B cell (primary cell): ENCODE measurements around the gene PPP1R12C. TPM values are rescaled to one million over a fixed set of nuclear protein-coding genes. Genes with fewer than 3 reads are reported as not detected.

Experiments used
- ATAC-seq: fragments of 200-7000 bp; cut with Tn5 transposase; one replicate; pipeline ENCODE4 v1.10.0; 2021; ENCODE audit warnings: low read depth, mild to moderate bottlenecking, moderate number of reproducible peaks, moderate library complexity
- CTCF ChIA-PET: fragments of 350-600 bp; sonication (Branson Sonifier 250); formaldehyde crosslinking; loops from one replicate; lab custom pipeline; 2021; ENCODE audit warnings: antibody characterized with exemption, inconsistent platforms; lab: Charles Lee
- POLR2A ChIA-PET: fragments of 350-600 bp; sonication (Branson Sonifier 250); formaldehyde crosslinking; loops from one replicate; lab custom pipeline; 2021; ENCODE audit warnings: antibody characterized with exemption; lab: Charles Lee
- DNase-seq: peaks from one replicate; pipeline ENCODE4 v3.0.0; 2013
- H2AFZ ChIP-seq: 2 replicates; pipeline ENCODE4 v1.6.1; 2012; ENCODE audit warnings: mild to moderate bottlenecking, low read depth, low read length; ENCODE audit not compliant: insufficient read depth, poor library complexity, severe bottlenecking
- H3K27ac ChIP-seq, 2 donors: 1 replicate in 1 of 2; 2 replicates in 1 of 2; pipeline ENCODE4 v1.5.1; 2012 to 2013; ENCODE audit warnings: low read length in 2 of 2, mild to moderate bottlenecking in 2 of 2, moderate library complexity in 1 of 2
- H3K27me3 ChIP-seq, 4 experiments: fragments of 200-600 bp in 1 of 4; sonication (generic) in 1 of 4; replicated peaks in 1 of 4; 1 replicate in 2 of 4; 2 replicates in 2 of 4; pipeline versions ENCODE4 v1.6.1 to v1.7.0; 2013 to 2016; ENCODE audit warnings: low read length in 3 of 4, mild to moderate bottlenecking in 2 of 4, mixed read lengths in 1 of 4, moderate library complexity in 1 of 4; ENCODE audit not compliant: insufficient read depth in 4 of 4, control insufficient read depth in 3 of 4; ENCODE audit errors: control extremely low read depth in 1 of 4
- H3K36me3 ChIP-seq, 2 experiments: replicated peaks in 1 of 2; 1 replicate in 1 of 2; 2 replicates in 1 of 2; pipeline versions ENCODE4 v1.6.1 to v1.7.1; 2013; ENCODE audit warnings: low read length in 1 of 2; ENCODE audit not compliant: insufficient read depth in 2 of 2, control insufficient read depth in 1 of 2; ENCODE audit errors: control extremely low read depth in 1 of 2, extremely low read depth in 1 of 2
- H3K4me1 ChIP-seq, 2 donors: fragments of 200-600 bp in 1 of 2; sonication (generic) in 1 of 2; 1 replicate in 1 of 2; 2 replicates in 1 of 2; pipeline versions ENCODE4 v1.5.1 to v1.6.1; 2013 to 2017; ENCODE audit warnings: low read length in 2 of 2; ENCODE audit not compliant: control insufficient read depth in 2 of 2, insufficient read depth in 2 of 2
- H3K4me2 ChIP-seq: replicated peaks from 2 replicates; pipeline ENCODE3; 2012; ENCODE audit warnings: mild to moderate bottlenecking, low read depth, low read length; ENCODE audit not compliant: poor library complexity, severe bottlenecking
- H3K4me3 ChIP-seq, 5 experiments: fragments of 200-600 bp in 1 of 5; sonication (generic) in 1 of 5; 1 replicate in 3 of 5; 2 replicates in 2 of 5; pipeline versions ENCODE4 v1.5.1 to v1.7.0; 2011 to 2016; ENCODE audit warnings: low read length in 4 of 5, mild to moderate bottlenecking in 4 of 5, low read depth in 2 of 5, control low read depth in 1 of 5, moderate library complexity in 1 of 5; ENCODE audit not compliant: insufficient read depth in 1 of 5; ENCODE audit errors: control extremely low read depth in 1 of 5, extremely low read depth in 1 of 5
- H3K79me2 ChIP-seq: fragments of 200-600 bp; sonication (generic); one replicate; pipeline ENCODE4 v1.6.0; 2016; ENCODE audit warnings: low read length; ENCODE audit not compliant: control insufficient read depth, insufficient read depth
- H3K9ac ChIP-seq: fragments of 200-600 bp; sonication (generic); 2 replicates; pipeline ENCODE4 v1.6.1; 2017; ENCODE audit warnings: mild to moderate bottlenecking, low read length, moderate library complexity
- H3K9me3 ChIP-seq, 3 donors: one replicate each; pipeline versions ENCODE4 v1.6.1 to v1.7.1; 2013; ENCODE audit warnings: low read length in 2 of 3; ENCODE audit not compliant: control insufficient read depth in 2 of 3, insufficient read depth in 1 of 3; ENCODE audit errors: control extremely low read depth in 1 of 3
- H4K20me1 ChIP-seq: 2 replicates; pipeline ENCODE4 v1.6.0; 2012; ENCODE audit warnings: mild to moderate bottlenecking, low read length; ENCODE audit not compliant: insufficient read depth, control insufficient read depth, poor library complexity, severe bottlenecking
- H3K27ac Mint-ChIP-seq: one replicate; pipeline ENCODE4 v1.8.0; 2021; ENCODE audit warnings: mixed read lengths
- H3K27me3 Mint-ChIP-seq: one replicate; pipeline ENCODE4 v1.8.0; 2021; ENCODE audit warnings: mixed read lengths
- H3K4me1 Mint-ChIP-seq: one replicate; pipeline ENCODE4 v1.8.0; 2021; ENCODE audit warnings: mixed read lengths
- H3K4me3 Mint-ChIP-seq: one replicate; pipeline ENCODE4 v1.8.0; 2021; ENCODE audit warnings: mixed read lengths
- H3K9me3 Mint-ChIP-seq: one replicate; pipeline ENCODE4 v1.8.0; 2022; ENCODE audit warnings: mixed read lengths; ENCODE audit not compliant: insufficient read depth
- CTCF ChIP-seq: fragments of 200-600 bp; IDR thresholded peaks from one replicate; pipeline ENCODE4 v1.8.0; 2022; ENCODE audit warnings: antibody characterized with exemption, mild to moderate bottlenecking
- EZH2 ChIP-seq: IDR thresholded peaks from 2 replicates; pipeline ENCODE4 v1.6.1; 2012; ENCODE audit warnings: borderline replicate concordance, low read depth, mild to moderate bottlenecking, moderate library complexity, low read length; ENCODE audit not compliant: insufficient read depth, poor library complexity, severe bottlenecking
- WGBS: methylation state at CpG from one replicate; pipeline ENCODE4 v1.1.5; 2013; ENCODE audit warnings: missing lambda C conversion rate; ENCODE audit not compliant: insufficient coverage; 5-methylcytosine and 5-hydroxymethylcytosine counted together
- intact Hi-C: fragments of 100-400 bp; cut with micrococcal nuclease; formaldehyde crosslinking; loops from one replicate; pipeline ENCODE4 v1.10.0; 2022
- polyA plus RNA-seq: library from polyadenylated mRNA; depleted of rRNA; stranded (reverse); fragments of >200 nt; gene quantifications from 2 replicates; pipeline ENCODE4 v1.2.3, GENCODE V29; 2012
- total RNA-seq, 2 donors: library from RNA; stranded (reverse); fragments of 120-200 nt in 1 of 2; gene quantifications; 1 replicate in 1 of 2; 2 replicates in 1 of 2; pipeline versions ENCODE4 v1.2.3 to v1.2.4, GENCODE V29; 2013 to 2022

The PPP1R12C gene
- total and polyA plus RNA-seq, 2 donors (not counting 1 experiment from before 2014, with no cell fraction given): 145 to 179 TPM

GRCh38 chr19:55080121-55080967 lies 37.1 kb downstream of the PPP1R12C start:
- Histone ChIP-seq H4K20me1 (no peaks in the 10 kb centered on the region), H3K27ac (no peak overlapping the region), H3K4me3 (peak overlapping the region in 4 of 5 experiments; percentile 39 to 84 (median 59)), H3K9me3 (peaks cover 0 to 46% (median 4%) of the 10 kb centered on the region in 3 donors), H3K4me1 (peaks cover 30% of the 10 kb centered on the region in 2 donors), H2AFZ (peak overlapping the region; percentile 73), H3K27me3 (peaks cover 0 to 78% (median 24%) of the 10 kb centered on the region in 4 experiments), H3K9ac (peak overlapping the region; percentile 65), H3K79me2 (no peaks in the 10 kb centered on the region), H3K36me3 (no peaks in the 10 kb centered on the region), H3K4me2 (peak overlapping the region; percentile 96)
- ATAC-seq (peak; percentile 25), DNase-seq (peak; percentile 66)
- WGBS: 13% methylated on average over 51 of the region's 55 CpGs
- Mint-ChIP-seq H3K27me3 (peaks cover 61% of the 10 kb centered on the region), H3K9me3 (peaks cover 7% of the 10 kb centered on the region), H3K4me1 (peaks cover 33% of the 10 kb centered on the region), H3K27ac (peak overlapping the region; percentile 46), H3K4me3 (peak overlapping the region; percentile 88)
- ChIA-PET CTCF (interaction anchor here (1.2 kb wide), 1 partner anchor 8 kb away, joined by 3 read pairs; no protein-coding TSS in a partner anchor), POLR2A (interaction anchor here (0.5 to 0.6 kb wide), 2 partner anchors 12 to 313 kb away, joined by 5 to 15 read pairs; no protein-coding TSS in a partner anchor)
- no peak for TF ChIP-seq EZH2
- intact Hi-C loops: no loop called here

- Histone ChIP-seq H3K9me3 (peaks cover 0 to 46% (median 4%) of the 10 kb centered on the region in 3 donors), H3K9ac (no peak overlapping the region), H2AFZ (no peak overlapping the region), H3K36me3 (no peaks in the 10 kb centered on the region), H3K4me2 (peak overlapping the region; percentile 96), H3K27ac (no peak overlapping the region), H3K79me2 (no peaks in the 10 kb centered on the region), H3K27me3 (peaks cover 0 to 74% (median 24%) of the 10 kb centered on the region in 4 experiments), H4K20me1 (no peaks in the 10 kb centered on the region), H3K4me3 (no peak overlapping the region), H3K4me1 (peaks cover 30% of the 10 kb centered on the region in 2 donors)
- H3K27me3 Mint-ChIP-seq: peaks cover 63% of the 10 kb centered on the region
- peaks cover 7% of the 10 kb centered on the region for H3K9me3 Mint-ChIP-seq
- peaks cover 33% of the 10 kb centered on the region for H3K4me1 Mint-ChIP-seq
- TF ChIP-seq EZH2: no peak
- no peak for TF ChIP-seq CTCF
- peak overlapping the region; percentile 88 for H3K4me3 Mint-ChIP-seq
- 86% methylated on average over 18 of the region's 19 CpGs for WGBS
- ATAC-seq: no peak
- intact Hi-C loops: no loop called here
- no peak overlapping the region for H3K27ac Mint-ChIP-seq
- ChIA-PET POLR2A (no interaction called here), CTCF (interaction anchor here (1.2 kb wide), 1 partner anchor 9 kb away, joined by 3 read pairs; no protein-coding TSS in a partner anchor)
- DNase-seq: no peak
Measured at GRCh38 chr19:55079400-55080038, 37.9 kb downstream of the PPP1R12C start.
